GM18519 (cell line): ENCODE results near the gene FPGT.
"Not testable (repeated sequence)": the region's sequence is repeated elsewhere in the genome, so short reads cannot be mapped to it uniquely, and the experiment has no call there.

Experiments used
- ATAC-seq: cut with Tn5 transposase; IDR thresholded peaks from one replicate; pipeline ENCODE4 v1.9.1; 2021; ENCODE audit warnings: mild to moderate bottlenecking, moderate library complexity; ENCODE audit not compliant: unreplicated experiment, low FRiP score

Gene FPGT

DNA sequence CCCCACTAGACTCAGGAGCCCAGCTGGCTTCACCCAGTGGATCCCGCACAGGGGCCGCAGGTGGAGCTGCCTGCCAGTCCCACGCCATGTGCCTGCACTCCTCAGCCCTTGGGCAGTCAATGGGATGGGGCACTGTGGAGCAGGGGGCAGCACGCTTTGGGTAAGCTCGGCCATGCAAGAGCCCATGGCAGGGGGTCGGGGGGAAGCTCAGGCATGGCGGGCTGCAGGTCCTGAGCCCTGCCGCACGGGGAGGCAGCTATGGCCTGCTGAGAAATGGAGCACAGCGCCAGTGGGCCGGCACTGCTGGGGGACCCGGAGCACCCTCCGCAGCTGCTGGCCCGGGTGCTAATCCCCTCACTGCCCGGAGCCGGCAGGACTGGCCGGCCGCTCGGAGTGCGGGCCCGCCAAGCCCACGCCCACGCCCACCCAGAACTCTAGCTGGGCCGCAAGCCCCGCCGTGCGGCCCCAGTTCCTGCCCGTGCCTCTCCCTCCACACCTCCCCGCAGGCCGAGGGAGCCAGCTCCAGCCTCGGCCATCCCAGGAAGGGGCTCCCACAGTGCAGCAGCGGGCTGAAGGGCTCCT, 55.3 kb downstream of the FPGT start:
- not testable (repeated sequence) for ATAC-seq
